Loucy (cell line): ENCODE measurements around the gene PPFIA3.
"Not testable (repeated sequence)": the region's sequence is repeated elsewhere in the genome, so short reads cannot be mapped to it uniquely, and the experiment has no call there.

ENCODE experiments used
- H2AFZ ChIP-seq: fragments of 200-600 bp; sonication (generic); 2 replicates; pipeline ENCODE4 v1.6.0; 2016; ENCODE audit warnings: antibody characterized with exemption, mild to moderate bottlenecking, low read length, moderate library complexity
- H3F3A ChIP-seq: fragments of 200-600 bp; 2 replicates; pipeline ENCODE4 v1.6.0; 2016; ENCODE audit warnings: antibody characterized with exemption, low read depth, mild to moderate bottlenecking
- H3K27me3 ChIP-seq: fragments of 200-600 bp; sonication (generic); 2 replicates; pipeline ENCODE4 v1.6.1; 2014; ENCODE audit warnings: low read length, mild to moderate bottlenecking; ENCODE audit not compliant: insufficient read depth, poor library complexity, severe bottlenecking
- H3K36me3 ChIP-seq: fragments of 200-600 bp; sonication (generic); 2 replicates; pipeline ENCODE4 v1.6.1; 2016; ENCODE audit warnings: low read length; ENCODE audit not compliant: insufficient read depth
- H3K4me1 ChIP-seq: fragments of 200-600 bp; sonication (generic); 2 replicates; pipeline ENCODE4 v1.5.1; 2014; ENCODE audit warnings: low read length, mild to moderate bottlenecking; ENCODE audit not compliant: insufficient read depth, poor library complexity, severe bottlenecking
- H3K4me2 ChIP-seq: fragments of 200-600 bp; sonication (generic); 2 replicates; pipeline ENCODE4 v1.6.0; 2014; ENCODE audit warnings: antibody characterized with exemption, low read length, low read depth, mild to moderate bottlenecking; ENCODE audit not compliant: poor library complexity, severe bottlenecking
- H3K4me3 ChIP-seq: fragments of 200-600 bp; sonication (generic); 2 replicates; pipeline ENCODE4 v1.5.1; 2014; ENCODE audit warnings: low read length, mild to moderate bottlenecking, mixed read lengths; ENCODE audit not compliant: poor library complexity, severe bottlenecking
- H3K79me2 ChIP-seq: fragments of 200-600 bp; sonication (generic); 2 replicates; pipeline ENCODE4 v1.6.1; 2014; ENCODE audit warnings: low read length; ENCODE audit not compliant: insufficient read depth
- H3K9ac ChIP-seq: fragments of 200-600 bp; sonication (generic); 2 replicates; pipeline ENCODE4 v1.6.0; 2014; ENCODE audit warnings: mild to moderate bottlenecking, low read depth, low read length, moderate library complexity; ENCODE audit not compliant: poor library complexity, severe bottlenecking
- H3K9me2 ChIP-seq: fragments of 200-600 bp; sonication (generic); replicated peaks from 2 replicates; pipeline ENCODE4 v1.6.1; 2016; ENCODE audit warnings: low read depth, low read length, mixed read lengths
- H3K9me3 ChIP-seq: fragments of 200-600 bp; sonication (generic); 2 replicates; pipeline ENCODE4 v1.6.1; 2014; ENCODE audit warnings: mild to moderate bottlenecking, antibody characterized with exemption, low read length, low read depth; ENCODE audit not compliant: insufficient read depth
- H4K20me1 ChIP-seq: fragments of 200-600 bp; sonication (generic); 2 replicates; pipeline ENCODE4 v1.6.0; 2014; ENCODE audit warnings: antibody characterized with exemption, low read length, mild to moderate bottlenecking; ENCODE audit not compliant: insufficient read depth, poor library complexity, severe bottlenecking
- CTCF ChIP-seq: fragments of 200-600 bp; sonication (generic); conservative IDR thresholded peaks from 2 replicates; pipeline ENCODE4 v1.5.1; 2014; ENCODE audit warnings: mild to moderate bottlenecking, antibody characterized with exemption, low read length
- EZH2phosphoT487 ChIP-seq: fragments of 200-600 bp; IDR thresholded peaks from 2 replicates; pipeline ENCODE4 v1.6.1; 2018; ENCODE audit warnings: antibody characterized with exemption, mild to moderate bottlenecking, moderate library complexity, borderline replicate concordance

PPFIA3 gene

DNA sequence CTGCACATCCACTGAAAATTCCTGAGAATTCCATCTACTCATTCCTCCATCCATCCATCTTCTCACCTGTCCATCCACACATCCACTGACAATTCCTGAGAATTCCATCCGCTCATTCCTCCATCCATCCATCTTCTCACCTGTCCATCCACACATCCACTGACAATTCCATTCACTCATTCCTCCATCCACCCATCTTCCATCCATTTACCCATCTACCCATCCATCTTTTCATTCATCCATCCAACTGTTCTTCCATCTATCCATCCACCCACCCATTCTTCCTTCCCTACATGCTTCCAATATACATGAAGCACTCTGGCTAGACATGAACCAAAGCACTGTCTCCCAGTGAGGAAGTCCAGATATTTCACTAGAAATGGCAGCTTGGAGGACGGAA lies 53.9 kb downstream of the PPFIA3 start:
- Histone ChIP-seq H2AFZ (no peak overlapping the region), H3K9ac (no peak overlapping the region), H3K9me3 (no peaks in the 10 kb centered on the region), H3K79me2 (no peaks in the 10 kb centered on the region), H3K36me3 (no peaks in the 10 kb centered on the region), H4K20me1 (no peaks in the 10 kb centered on the region), H3K4me1 (no peaks in the 10 kb centered on the region), H3K4me3 (no peak overlapping the region), H3F3A (no peaks in the 10 kb centered on the region), H3K4me2 (no peak overlapping the region), H3K9me2 (no peaks in the 10 kb centered on the region), H3K27me3 (no peaks in the 10 kb centered on the region)
- TF ChIP-seq CTCF (no peak), EZH2phosphoT487 (no peak)

- Histone ChIP-seq H2AFZ (no peak overlapping the region), H4K20me1 (no peaks in the 10 kb centered on the region), H3F3A (no peaks in the 10 kb centered on the region), H3K4me3 (no peak overlapping the region), H3K4me2 (no peak overlapping the region), H3K9me3 (no peaks in the 10 kb centered on the region), H3K9me2 (no peaks in the 10 kb centered on the region), H3K9ac (no peak overlapping the region), H3K79me2 (no peaks in the 10 kb centered on the region), H3K27me3 (no peaks in the 10 kb centered on the region), H3K36me3 (no peaks in the 10 kb centered on the region), H3K4me1 (no peaks in the 10 kb centered on the region)
- TF ChIP-seq EZH2phosphoT487 (no peak), CTCF (no peak)
Observed at GRCh38 chr19:49180659-49181058, 61.3 kb downstream of the PPFIA3 start.

GRCh38 chr19:49182010-49182847 lies 62.9 kb downstream of the PPFIA3 start:
- H3K4me3 ChIP-seq, H4K20me1 ChIP-seq, H3K9me2 ChIP-seq, H3K9ac ChIP-seq, H3K36me3 ChIP-seq, H3K4me2 ChIP-seq, H3K79me2 ChIP-seq, H3K4me1 ChIP-seq, H3F3A ChIP-seq, H3K9me3 ChIP-seq, H2AFZ ChIP-seq, H3K27me3 ChIP-seq: not testable (repeated sequence)

DNA sequence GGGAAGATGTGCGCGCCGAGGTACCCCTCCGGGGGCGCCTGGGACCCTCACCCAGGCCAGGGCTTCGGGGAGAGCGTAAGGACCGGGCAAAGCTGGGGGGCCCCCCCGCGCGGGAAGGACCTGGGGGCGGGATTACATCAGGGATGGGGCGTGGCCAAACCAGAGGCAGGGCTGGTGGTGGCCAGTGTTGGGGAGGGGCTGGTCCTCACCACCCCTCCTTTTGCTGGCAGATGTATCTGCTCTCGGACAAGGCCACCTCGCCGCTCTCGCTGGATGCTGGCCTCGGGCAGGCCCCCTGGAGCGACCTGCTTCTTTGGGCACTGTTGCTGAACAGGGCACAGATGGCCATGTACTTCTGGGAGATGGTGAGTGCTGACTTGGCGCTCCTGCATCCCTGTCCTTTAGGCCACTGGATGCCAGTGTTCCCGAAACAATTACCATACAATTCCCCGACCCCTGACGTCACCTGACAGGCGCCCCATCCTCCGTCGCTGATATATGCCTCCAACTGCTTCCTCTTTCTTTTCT lies 63.6 kb downstream of the PPFIA3 start:
- H3K4me2 ChIP-seq = no peak overlapping the region
- H3K9me2 ChIP-seq = no peaks in the 10 kb centered on the region
- H3K9me3 ChIP-seq = no peaks in the 10 kb centered on the region
- H3K9ac ChIP-seq = no peak overlapping the region
- no peaks in the 10 kb centered on the region for H4K20me1 ChIP-seq
- H3K4me1 ChIP-seq = no peaks in the 10 kb centered on the region
- H3F3A ChIP-seq = no peaks in the 10 kb centered on the region
- no peak overlapping the region for H3K4me3 ChIP-seq
- no peaks in the 10 kb centered on the region for H3K27me3 ChIP-seq
- H3K36me3 ChIP-seq = no peaks in the 10 kb centered on the region
- no peak for TF ChIP-seq CTCF
- TF ChIP-seq EZH2phosphoT487 = no peak
- H3K79me2 ChIP-seq = no peaks in the 10 kb centered on the region
- no peak overlapping the region for H2AFZ ChIP-seq
